Esophagus squamous epithelium (tissue), 5 donors: ENCODE data around the gene MMEL1. TPM values are rescaled to one million over a fixed set of nuclear protein-coding genes. Genes with fewer than 3 reads are reported as not detected.

ENCODE experiments used
- DNase-seq: peaks from one replicate; lab custom pipeline; 2025; lab: John Stamatoyannopoulos, UW
- H3K27ac ChIP-seq, 4 donors: fragments of 200-600 bp; sonication (generic); one replicate each; pipeline ENCODE4 v1.5.1; 2016 to 2019; ENCODE audit warnings: mild to moderate bottlenecking in 1 of 4
- H3K27me3 ChIP-seq, 4 donors: fragments of 200-600 bp; sonication (generic); 1 replicate in 3 of 4; 2 replicates in 1 of 4; pipeline versions ENCODE4 v1.5.1 to v1.6.0; 2017 to 2021; ENCODE audit warnings: antibody characterized with exemption in 1 of 4
- H3K36me3 ChIP-seq, 3 donors: fragments of 200-600 bp; sonication (generic); one replicate each; pipeline ENCODE4 v1.5.1; 2016 to 2019
- H3K4me1 ChIP-seq, 3 donors: fragments of 200-600 bp; sonication (generic); one replicate each; pipeline ENCODE4 v1.5.1; 2017 to 2019
- H3K4me3 ChIP-seq, 4 donors: fragments of 200-600 bp; sonication (generic); 1 replicate in 3 of 4; 2 replicates in 1 of 4; pipeline ENCODE4 v1.5.1; 2016 to 2019; ENCODE audit warnings: mild to moderate bottlenecking in 2 of 4, moderate library complexity in 1 of 4
- H3K9me3 ChIP-seq, 3 donors: fragments of 200-600 bp; sonication (generic); one replicate each; pipeline ENCODE4 v1.5.1; 2016 to 2019
- POLR2A ChIP-seq, 4 donors: fragments of 450-650 bp; IDR thresholded peaks; one replicate each; pipeline ENCODE4 v1.6.1; 2017; ENCODE audit warnings: antibody characterized with exemption in 4 of 4, mild to moderate bottlenecking in 4 of 4, moderate library complexity in 3 of 4
- WGBS, 2 donors: methylation state at CpG; one replicate each; pipeline ENCODE4 v1.1.5; 2018; 5-methylcytosine and 5-hydroxymethylcytosine counted together
- intact Hi-C: fragments of 100-400 bp; cut with DNase I; formaldehyde crosslinking; loops from one replicate; pipeline ENCODE4 v1.15.0; 2022
- total RNA-seq, 4 donors: library from RNA; depleted of rRNA; stranded (reverse); fragments of >200 nt; gene quantifications; one replicate each; pipeline ENCODE4 v1.1.0, GENCODE V29; 2016
- TF ChIP-seq, protein P1 (sequence below), 6 experiments: fragments of 450-650 bp in 4 of 6; fragments of 200-600 bp in 2 of 6; sonication (generic) in 2 of 6; IDR thresholded peaks; one replicate each; pipeline ENCODE4 v1.5.1; 2016 to 2019; ENCODE audit warnings: antibody characterized with exemption in 6 of 6, mild to moderate bottlenecking in 4 of 6, moderate library complexity in 4 of 6
- donor health status: DM: yes; HTN: yes; CAD: no.

The MMEL1 gene
- total RNA-seq, 4 donors from 2014 or later = 3.1 TPM; not detected in 3

DNA sequence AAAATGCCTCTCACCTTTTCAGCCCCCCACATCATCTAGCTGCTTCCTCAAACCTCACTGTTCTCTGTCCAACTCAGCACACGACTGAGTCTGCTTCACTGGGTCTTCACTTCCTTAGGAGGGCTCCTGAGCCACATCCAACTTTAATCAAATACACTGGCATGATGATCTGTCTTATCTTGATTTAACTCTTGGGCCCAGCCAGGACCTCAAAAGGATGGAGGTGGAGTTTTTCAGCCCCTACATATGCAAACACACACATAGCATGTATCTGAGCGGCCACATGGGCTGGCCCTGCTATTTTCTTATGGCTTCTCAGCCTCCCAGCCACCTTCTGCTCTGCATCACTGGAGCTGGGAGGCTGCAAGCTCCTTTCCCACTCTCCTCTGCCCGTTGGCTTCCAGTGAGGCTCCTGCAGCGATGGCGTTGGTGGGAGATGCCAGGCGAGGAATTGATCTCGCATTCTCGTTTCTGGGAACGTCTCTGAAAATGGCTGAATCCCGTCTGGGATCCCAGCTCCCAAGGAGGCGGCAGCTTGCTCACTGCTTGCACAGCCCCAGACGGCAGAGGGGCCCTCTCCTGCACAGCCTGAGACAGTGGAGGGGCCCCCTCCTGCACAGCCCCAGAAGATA lies 48.0 kb downstream of the MMEL1 start:
- H3K4me3 ChIP-seq = peak overlapping the region; percentile 64 to 90 (median 84)
- peak overlapping the region; percentile 97 to 99 (median 98) for H3K27ac ChIP-seq
- TF ChIP-seq, protein P1, sequence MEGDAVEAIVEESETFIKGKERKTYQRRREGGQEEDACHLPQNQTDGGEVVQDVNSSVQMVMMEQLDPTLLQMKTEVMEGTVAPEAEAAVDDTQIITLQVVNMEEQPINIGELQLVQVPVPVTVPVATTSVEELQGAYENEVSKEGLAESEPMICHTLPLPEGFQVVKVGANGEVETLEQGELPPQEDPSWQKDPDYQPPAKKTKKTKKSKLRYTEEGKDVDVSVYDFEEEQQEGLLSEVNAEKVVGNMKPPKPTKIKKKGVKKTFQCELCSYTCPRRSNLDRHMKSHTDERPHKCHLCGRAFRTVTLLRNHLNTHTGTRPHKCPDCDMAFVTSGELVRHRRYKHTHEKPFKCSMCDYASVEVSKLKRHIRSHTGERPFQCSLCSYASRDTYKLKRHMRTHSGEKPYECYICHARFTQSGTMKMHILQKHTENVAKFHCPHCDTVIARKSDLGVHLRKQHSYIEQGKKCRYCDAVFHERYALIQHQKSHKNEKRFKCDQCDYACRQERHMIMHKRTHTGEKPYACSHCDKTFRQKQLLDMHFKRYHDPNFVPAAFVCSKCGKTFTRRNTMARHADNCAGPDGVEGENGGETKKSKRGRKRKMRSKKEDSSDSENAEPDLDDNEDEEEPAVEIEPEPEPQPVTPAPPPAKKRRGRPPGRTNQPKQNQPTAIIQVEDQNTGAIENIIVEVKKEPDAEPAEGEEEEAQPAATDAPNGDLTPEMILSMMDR (IDR thresholded peaks at IDR 0.05) = no peak
- no peak for TF ChIP-seq POLR2A (IDR thresholded peaks at IDR 0.05)
- DNase-seq = no peak
- WGBS, 2 donors = 49 to 54% methylated on average over 2 to 8 of the region's 12 CpGs
- peaks cover 0 to 14% (median 0%) of the 10 kb centered on the region in 3 donors for H3K36me3 ChIP-seq
- peaks cover 0 to 10% (median 0%) of the 10 kb centered on the region in 4 donors for H3K27me3 ChIP-seq
- H3K4me1 ChIP-seq = peaks cover 29 to 53% (median 36%) of the 10 kb centered on the region in 3 donors
- intact Hi-C loops = no loop called here
- H3K9me3 ChIP-seq = no peaks in the 10 kb centered on the region

DNA sequence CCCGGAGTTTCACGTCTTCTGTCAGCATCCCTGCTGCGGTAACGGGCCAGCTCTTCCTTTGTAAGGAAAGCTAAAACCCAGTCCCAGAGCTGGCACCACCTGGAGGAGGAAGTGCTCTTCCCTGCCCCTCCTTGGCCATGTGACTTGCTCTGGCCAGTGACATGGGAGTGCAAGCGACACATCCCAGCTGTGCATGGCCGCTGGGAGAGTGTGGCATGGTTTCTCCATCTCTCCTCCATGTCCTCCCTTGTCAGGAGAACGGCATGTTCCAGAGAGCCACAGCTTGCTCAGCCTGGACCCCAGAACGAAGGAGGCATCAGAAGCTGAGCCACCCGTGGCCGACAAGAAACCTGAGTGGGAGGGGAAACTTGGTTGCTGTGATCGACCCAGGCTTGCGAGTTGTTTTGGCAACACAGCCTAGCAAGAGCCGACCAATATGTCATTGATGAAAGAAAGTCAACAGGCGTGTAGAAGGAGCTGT lies 48.9 kb downstream of the MMEL1 start:
- TF ChIP-seq, protein P1 (IDR thresholded peaks at IDR 0.05) = no peak
- TF ChIP-seq POLR2A (IDR thresholded peaks at IDR 0.05) = no peak
- DNase-seq = no peak
- Histone ChIP-seq H3K27me3 (peaks cover 0 to 13% (median 0%) of the 10 kb centered on the region in 4 donors), H3K9me3 (no peaks in the 10 kb centered on the region), H3K27ac (peak overlapping the region in 3 of 4 donors; percentile 97 to 99 (median 99)), H3K36me3 (peaks cover 0 to 5% (median 0%) of the 10 kb centered on the region in 3 donors), H3K4me1 (peaks cover 29 to 52% (median 37%) of the 10 kb centered on the region in 3 donors), H3K4me3 (peak overlapping the region in 1 of 4 donors; percentile 21)
- WGBS, 2 donors = 35 to 37% methylated on average over 6 to 10 of the region's 14 CpGs
- intact Hi-C loops = no loop called here

DNA sequence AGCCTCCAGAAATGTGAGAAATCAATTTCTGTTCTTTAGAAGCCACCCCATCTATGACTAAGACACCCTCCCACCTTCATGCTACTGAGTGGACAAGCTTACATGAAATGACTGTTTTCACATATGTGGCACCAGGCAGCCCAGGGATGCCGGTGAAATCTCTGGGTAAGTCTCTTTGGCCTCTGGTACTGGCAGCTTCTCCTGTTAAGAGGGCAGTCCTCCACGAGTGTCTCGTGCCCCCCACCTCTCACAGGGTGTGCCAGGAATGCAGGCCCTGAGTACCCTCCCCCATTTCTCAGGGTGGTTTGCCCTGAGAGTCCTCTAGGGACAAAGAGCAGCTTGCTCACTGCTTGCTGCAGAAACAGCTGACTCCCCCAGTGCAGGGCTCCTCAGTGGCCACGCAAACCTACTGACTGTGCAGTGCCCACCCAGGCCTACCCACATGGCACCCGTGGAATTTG lies 49.5 kb downstream of the MMEL1 start:
- no peak for TF ChIP-seq POLR2A (IDR thresholded peaks at IDR 0.05)
- TF ChIP-seq, protein P1 (IDR thresholded peaks at IDR 0.05) = no peak
- DNase-seq = no peak
- 74% methylated on average over 2 of the region's 5 CpGs; no CpG with 5 or more reads in 1 of the 2 donors for WGBS, 2 donors
- Histone ChIP-seq H3K36me3 (no peaks in the 10 kb centered on the region), H3K4me1 (peaks cover 32 to 52% (median 40%) of the 10 kb centered on the region in 3 donors), H3K27me3 (peaks cover 0 to 16% (median 0%) of the 10 kb centered on the region in 4 donors), H3K9me3 (no peaks in the 10 kb centered on the region), H3K4me3 (peak overlapping the region in 1 of 4 donors; percentile 21), H3K27ac (peak overlapping the region in 2 of 4 donors; percentile 99)
- intact Hi-C loops = no loop called here

DNA sequence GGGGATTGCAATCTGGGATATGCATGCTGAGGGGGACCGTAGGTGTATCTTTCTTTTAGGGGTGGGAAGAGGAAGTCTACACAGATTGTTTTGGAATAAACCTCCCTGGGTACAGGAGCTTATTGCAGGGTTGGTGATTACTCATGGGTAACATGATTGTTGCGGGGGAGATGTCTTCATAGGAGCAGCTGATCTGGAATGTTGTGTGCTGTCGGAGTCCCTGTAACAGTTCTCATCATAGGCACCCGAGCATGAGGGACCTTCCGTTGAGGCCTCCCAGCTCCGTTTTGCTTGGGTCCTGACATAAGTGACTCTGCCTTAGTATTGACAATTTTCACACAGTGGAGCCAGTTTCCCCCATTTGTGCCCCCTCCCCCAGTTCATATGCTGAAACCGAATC lies 50.4 kb downstream of the MMEL1 start:
- no peak overlapping the region for H3K27ac ChIP-seq
- 72 to 73% methylated on average over 7 of the region's 7 CpGs for WGBS, 2 donors
- no peaks in the 10 kb centered on the region for H3K9me3 ChIP-seq
- intact Hi-C loops = no loop called here
- DNase-seq = no peak
- no peaks in the 10 kb centered on the region for H3K36me3 ChIP-seq
- no peak overlapping the region for H3K4me3 ChIP-seq
- peaks cover 35 to 52% (median 38%) of the 10 kb centered on the region in 3 donors for H3K4me1 ChIP-seq
- peaks cover 0 to 23% (median 0%) of the 10 kb centered on the region in 4 donors for H3K27me3 ChIP-seq
- no peak for TF ChIP-seq POLR2A (IDR thresholded peaks at IDR 0.05)
- TF ChIP-seq, protein P1 (IDR thresholded peaks at IDR 0.05) = no peak

DNA sequence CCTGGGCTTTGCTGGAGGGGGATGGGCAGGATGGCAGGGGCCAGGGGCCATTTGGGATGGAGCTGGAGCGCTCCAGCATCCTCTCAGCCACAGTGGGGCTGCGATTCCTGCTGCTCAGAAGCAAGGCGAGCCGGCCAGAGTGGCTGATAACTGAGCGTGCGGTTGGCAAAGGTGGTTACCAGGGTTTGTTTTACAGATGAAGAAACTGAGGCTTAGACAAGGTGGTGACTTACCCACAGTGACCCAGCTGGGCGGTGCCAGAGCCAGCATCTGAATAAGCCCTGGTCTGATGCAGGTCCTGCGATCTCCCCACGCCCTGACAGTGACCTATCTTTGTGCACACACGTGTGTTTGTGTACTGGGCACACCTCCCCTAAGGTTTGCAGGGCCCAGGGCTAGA lies 52.1 kb downstream of the MMEL1 start:
- H3K27ac ChIP-seq = no peak overlapping the region
- no peak for TF ChIP-seq POLR2A (IDR thresholded peaks at IDR 0.05)
- TF ChIP-seq, protein P1 (IDR thresholded peaks at IDR 0.05) = no peak
- H3K4me3 ChIP-seq = no peak overlapping the region
- no peak for DNase-seq
- H3K27me3 ChIP-seq = peaks cover 0 to 31% (median 0%) of the 10 kb centered on the region in 4 donors
- 78 to 93% methylated on average over 7 to 9 of the region's 10 CpGs for WGBS, 2 donors
- H3K9me3 ChIP-seq = no peaks in the 10 kb centered on the region
- intact Hi-C loops = no loop called here
- H3K4me1 ChIP-seq = peaks cover 39 to 56% (median 47%) of the 10 kb centered on the region in 3 donors
- no peaks in the 10 kb centered on the region for H3K36me3 ChIP-seq
